SK-N-MC (cell line): ENCODE results near the gene NYNRIN.

Source experiments
- EZH2 ChIP-seq: fragments of 200-600 bp; sonication (generic); IDR thresholded peaks from one replicate; pipeline ENCODE4 v1.6.1; 2017; ENCODE audit warnings: antibody characterized with exemption
- FOXP2 ChIP-seq: optimal IDR thresholded peaks from 2 replicates; pipeline ENCODE3; 2011; ENCODE audit warnings: mild to moderate bottlenecking, moderate library complexity; ENCODE audit not compliant: insufficient read depth; ENCODE audit errors: extremely low read length, control extremely low read depth
- POLR2AphosphoS5 ChIP-seq: IDR thresholded peaks from 2 replicates; pipeline ENCODE4 v1.6.1; 2012; ENCODE audit warnings: mild to moderate bottlenecking, low read depth, low read length, borderline replicate concordance

DNA sequence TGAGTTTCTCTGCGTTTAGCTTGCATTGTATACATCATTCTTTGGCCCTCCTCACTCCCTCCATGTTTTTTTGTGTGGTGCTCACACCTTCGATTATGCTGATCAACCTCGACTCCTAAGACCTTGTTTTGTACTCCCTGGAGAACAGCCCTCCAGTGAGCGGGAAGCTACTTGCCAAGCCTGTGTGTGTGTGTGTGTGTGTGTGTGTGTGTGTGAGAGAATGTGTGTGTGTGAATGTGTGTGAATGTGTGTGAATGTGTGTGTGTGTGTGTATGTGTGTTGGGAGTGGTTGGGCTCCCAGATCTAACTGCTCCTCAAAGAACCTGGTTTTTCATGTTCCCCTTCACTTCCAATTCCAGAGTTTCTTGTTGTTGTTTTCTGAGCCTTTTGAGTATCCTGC, 6.0 kb downstream of the NYNRIN start:
- no peak for TF ChIP-seq POLR2AphosphoS5
- TF ChIP-seq EZH2, result no peak
- no peak for TF ChIP-seq FOXP2
